Activated CD4-positive, CD25-positive, alpha-beta regulatory T cell treated with anti-CD3 and anti-CD28 coated beads, Interleukin-2, amount 50 U/mL, for 24 hours (primary cell): ENCODE measurements around the gene CCL16.

Source experiments
- ATAC-seq, 2 donors: fragments of 150-1000 bp; cut with Tn5 transposase; one replicate each; pipeline ENCODE4 v1.10.0; 2021; ENCODE audit warnings: mild to moderate bottlenecking in 1 of 2, moderate library complexity in 1 of 2

Gene CCL16

GRCh38 chr17:35934760-35935159 lies 46.5 kb downstream of the CCL16 start:
- ATAC-seq, result no peak

DNA sequence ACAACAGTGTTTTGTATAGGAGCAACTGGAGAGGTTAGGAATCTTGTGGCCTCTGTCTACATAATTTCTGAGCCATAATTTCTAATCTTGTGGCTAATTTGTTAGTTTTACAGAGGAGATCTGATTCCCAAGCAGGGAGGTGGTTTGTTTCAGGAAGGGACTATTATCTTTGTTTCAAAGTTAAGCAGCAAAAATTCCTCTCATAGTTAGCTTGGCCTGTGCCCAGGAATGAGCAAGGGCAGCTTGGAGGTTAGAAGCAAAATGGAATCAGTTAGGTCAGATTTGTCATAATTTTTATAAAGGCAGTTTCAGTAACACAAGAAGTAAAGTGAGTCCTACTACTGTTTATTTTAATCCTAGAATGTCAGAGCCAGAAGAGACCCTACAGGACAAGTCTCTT lies 48.7 kb downstream of the CCL16 start:
- ATAC-seq, result no peak

DNA sequence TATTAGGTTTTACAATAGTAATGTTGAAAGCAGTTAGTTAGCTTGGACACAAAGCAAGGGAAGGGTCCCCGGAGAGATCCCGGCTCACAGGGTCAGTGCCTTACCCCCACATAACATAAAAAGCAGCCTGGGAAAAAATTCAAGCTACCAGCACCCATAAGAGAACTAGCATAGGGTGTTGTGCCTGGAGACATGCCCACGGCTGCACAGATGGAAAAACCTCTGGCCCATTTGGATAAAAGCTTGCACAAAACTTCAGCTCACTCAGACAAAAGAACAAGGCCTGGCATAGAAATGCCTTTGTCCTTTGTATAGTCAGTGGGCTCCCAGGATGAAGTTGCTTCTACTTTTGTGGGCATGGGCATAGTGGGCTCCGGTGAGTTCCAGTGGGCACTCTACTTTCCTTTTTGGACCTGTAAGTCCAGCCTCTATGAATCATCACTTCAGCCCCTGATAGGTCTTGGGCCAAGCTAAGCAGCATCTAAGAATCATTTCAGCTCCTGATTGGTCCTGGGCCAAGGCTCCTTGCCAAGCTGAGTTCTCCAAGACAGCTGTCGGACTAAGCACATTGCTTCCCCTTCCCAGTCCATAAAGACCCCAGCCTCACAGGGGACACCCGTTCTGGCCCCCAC lies 49.4 kb downstream of the CCL16 start:
- no peak for ATAC-seq

DNA sequence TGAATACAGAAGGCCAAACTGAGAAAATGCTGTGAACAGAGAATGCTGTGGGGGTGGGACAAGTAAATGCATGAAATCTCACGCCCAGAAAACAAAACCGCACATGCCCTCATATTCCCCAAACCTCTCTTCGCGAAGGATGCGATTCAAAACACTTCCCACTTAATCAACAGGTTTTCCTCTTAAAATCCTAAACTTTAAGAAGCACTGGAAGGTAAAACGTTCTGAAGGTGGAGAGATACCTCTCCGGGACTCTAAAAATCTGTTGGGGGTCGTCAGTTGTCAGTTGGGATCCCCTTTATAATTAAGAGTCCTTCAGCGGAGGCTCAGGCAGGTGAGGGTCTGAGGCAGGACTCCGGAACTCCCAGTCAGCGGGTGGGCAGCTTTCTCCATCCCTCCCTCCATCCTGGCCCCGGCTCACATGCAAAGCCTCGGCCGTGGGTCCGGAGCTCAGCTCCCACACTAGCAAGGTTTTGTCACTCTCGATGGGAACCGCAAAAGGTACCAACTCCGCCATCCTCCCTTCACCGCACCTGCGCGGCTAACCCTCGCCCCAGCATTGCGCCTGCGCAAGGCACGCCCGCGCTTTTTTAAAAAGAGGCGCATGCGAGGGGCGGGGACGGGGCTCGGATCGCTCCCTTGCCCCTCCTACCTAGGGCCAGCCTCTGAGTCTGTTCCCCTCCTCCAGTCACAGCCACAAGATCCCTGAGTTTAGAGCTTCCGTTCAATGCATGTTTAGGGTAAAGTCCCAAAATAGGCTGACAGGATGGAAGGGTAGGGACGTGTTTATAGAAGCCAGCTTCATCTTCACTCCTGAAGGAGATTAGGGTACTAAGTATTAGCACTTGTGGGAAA lies 50.9 kb downstream of the CCL16 start, which contains the start of gene RDM1:
TSS of gene RDM1 (minus strand) at position 563 of the 855 bp plus-strand sequence. CDS start at position 517, 46 bp downstream.
- ATAC-seq, result peak; percentile 85 to 90

DNA sequence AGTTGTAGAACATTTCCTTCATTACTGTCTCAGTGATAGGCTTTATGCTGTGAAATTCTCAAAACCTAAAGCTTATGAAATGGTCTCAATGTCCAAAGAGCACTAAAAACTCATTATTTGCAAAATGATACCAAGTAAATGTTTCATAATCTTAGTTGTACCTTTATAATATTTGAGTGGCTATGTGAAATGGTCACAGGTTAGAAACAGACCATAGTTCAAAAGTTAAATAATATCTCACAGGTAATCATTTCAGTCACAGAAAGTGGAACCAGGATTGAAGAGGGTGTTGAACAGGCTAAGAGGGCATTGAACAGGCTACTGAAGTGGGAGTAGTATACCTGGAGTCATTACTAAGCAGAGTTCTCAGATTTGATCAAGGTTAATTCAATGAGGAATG lies 53.6 kb downstream of the CCL16 start:
- ATAC-seq, result no peak
